HEK293 (cell line): ENCODE measurements around the gene PDIA4.
A peak's percentile ranks its signal among the peaks of the same experiment; 100 is the strongest.

Experiments
- AEBP2 ChIP-seq: fragments of 450-650 bp; formaldehyde crosslinking; IDR thresholded peaks from 2 replicates; pipeline ENCODE4 v1.5.1; 2016; ENCODE audit warnings: missing biosample characterization, missing genetic modification characterization, borderline replicate concordance
- BCL11A ChIP-seq: fragments of 450-650 bp; formaldehyde crosslinking; IDR thresholded peaks from 2 replicates; pipeline ENCODE4 v1.5.1; 2016; ENCODE audit warnings: low read depth, missing biosample characterization, missing genetic modification characterization
- BCL11B ChIP-seq: fragments of 450-650 bp; formaldehyde crosslinking; IDR thresholded peaks from 2 replicates; pipeline ENCODE4 v1.5.1; 2016; ENCODE audit warnings: low read depth, missing biosample characterization, missing genetic modification characterization
- SP2 ChIP-seq: fragments of 450-650 bp; formaldehyde crosslinking; IDR thresholded peaks from 2 replicates; pipeline ENCODE4 v1.5.1; 2016; ENCODE audit warnings: missing biosample characterization, missing genetic modification characterization
- SP3 ChIP-seq: fragments of 450-650 bp; formaldehyde crosslinking; IDR thresholded peaks from 2 replicates; pipeline ENCODE4 v1.5.1; 2016; ENCODE audit warnings: missing biosample characterization, missing genetic modification characterization
- WT1 ChIP-seq: fragments of 450-650 bp; formaldehyde crosslinking; IDR thresholded peaks from 2 replicates; pipeline ENCODE4 v1.5.1; 2016; ENCODE audit warnings: missing biosample characterization, missing genetic modification characterization
- ZBTB20 ChIP-seq: fragments of 450-650 bp; formaldehyde crosslinking; IDR thresholded peaks from 2 replicates; pipeline ENCODE4 v1.5.1; 2016; ENCODE audit warnings: missing biosample characterization, missing genetic modification characterization
- ZBTB26 ChIP-seq: fragments of 450-650 bp; formaldehyde crosslinking; optimal IDR thresholded peaks from 2 replicates; pipeline ENCODE3; 2016; ENCODE audit warnings: missing biosample characterization, mild to moderate bottlenecking, missing genetic modification characterization
- ZBTB48 ChIP-seq: fragments of 450-650 bp; formaldehyde crosslinking; IDR thresholded peaks from 2 replicates; pipeline ENCODE4 v1.5.1; 2016; ENCODE audit warnings: missing biosample characterization, missing genetic modification characterization
- ZFP37 ChIP-seq: fragments of 450-650 bp; formaldehyde crosslinking; IDR thresholded peaks from 2 replicates; pipeline ENCODE4 v1.5.1; 2016; ENCODE audit warnings: missing biosample characterization, missing genetic modification characterization
- ZFP41 ChIP-seq: fragments of 450-650 bp; formaldehyde crosslinking; IDR thresholded peaks from 2 replicates; pipeline ENCODE4 v1.5.1; 2016; ENCODE audit warnings: missing biosample characterization, missing genetic modification characterization, borderline replicate concordance
- ZNF112 ChIP-seq: fragments of 450-650 bp; formaldehyde crosslinking; IDR thresholded peaks from 2 replicates; pipeline ENCODE4 v1.5.0; 2017; ENCODE audit warnings: missing biosample characterization, missing genetic modification characterization
- ZNF114 ChIP-seq: fragments of 450-650 bp; formaldehyde crosslinking; IDR thresholded peaks from 2 replicates; pipeline ENCODE4 v1.5.0; 2017; ENCODE audit warnings: missing biosample characterization, missing genetic modification characterization
- ZNF155 ChIP-seq: fragments of 450-650 bp; formaldehyde crosslinking; IDR thresholded peaks from 2 replicates; pipeline ENCODE4 v1.5.1; 2016; ENCODE audit warnings: missing biosample characterization, missing genetic modification characterization
- ZNF169 ChIP-seq: fragments of 450-650 bp; formaldehyde crosslinking; IDR thresholded peaks from 2 replicates; pipeline ENCODE4 v1.5.1; 2016; ENCODE audit warnings: missing biosample characterization, missing genetic modification characterization
- ZNF2 ChIP-seq: fragments of 450-650 bp; formaldehyde crosslinking; IDR thresholded peaks from 2 replicates; pipeline ENCODE4 v1.5.1; 2016; ENCODE audit warnings: missing biosample characterization, missing genetic modification characterization
- ZNF202 ChIP-seq: fragments of 450-650 bp; formaldehyde crosslinking; IDR thresholded peaks from 2 replicates; pipeline ENCODE4 v1.5.1; 2016; ENCODE audit warnings: missing biosample characterization, missing genetic modification characterization, borderline replicate concordance
- ZNF248 ChIP-seq: fragments of 450-650 bp; formaldehyde crosslinking; IDR thresholded peaks from 2 replicates; pipeline ENCODE4 v1.5.1; 2017; ENCODE audit warnings: missing biosample characterization, missing genetic modification characterization
- ZNF274 ChIP-seq, 2 experiments: fragments of 200-500 bp in 1 of 2; fragments of 450-650 bp in 1 of 2; sonication (Bioruptor generic) in 1 of 2; formaldehyde crosslinking in 1 of 2; IDR thresholded peaks; 2 replicates each; pipeline versions ENCODE4 v1.5.1 to v1.6.1; 2014 to 2016; ENCODE audit warnings: borderline replicate concordance in 1 of 2, inconsistent platforms in 1 of 2, low read length in 1 of 2, missing biosample characterization in 1 of 2, missing genetic modification characterization in 1 of 2
- ZNF335 ChIP-seq: fragments of 450-650 bp; formaldehyde crosslinking; conservative IDR thresholded peaks from 2 replicates; pipeline ENCODE4 v1.5.1; 2016; ENCODE audit warnings: missing biosample characterization, missing genetic modification characterization
- ZNF366 ChIP-seq: fragments of 450-650 bp; formaldehyde crosslinking; conservative IDR thresholded peaks from 2 replicates; pipeline ENCODE4 v1.5.1; 2016; ENCODE audit warnings: missing biosample characterization, missing genetic modification characterization
- ZNF391 ChIP-seq: fragments of 450-650 bp; formaldehyde crosslinking; IDR thresholded peaks from 2 replicates; pipeline ENCODE4 v1.5.1; 2016; ENCODE audit warnings: low read depth, missing biosample characterization, missing genetic modification characterization, borderline replicate concordance
- ZNF394 ChIP-seq: fragments of 450-650 bp; formaldehyde crosslinking; IDR thresholded peaks from 2 replicates; pipeline ENCODE4 v1.5.1; 2016; ENCODE audit warnings: missing biosample characterization, missing genetic modification characterization, mild to moderate bottlenecking, moderate library complexity, borderline replicate concordance
- ZNF404 ChIP-seq: fragments of 450-650 bp; formaldehyde crosslinking; IDR thresholded peaks from 2 replicates; pipeline ENCODE4 v1.5.1; 2017; ENCODE audit warnings: missing biosample characterization, missing genetic modification characterization
- ZNF423 ChIP-seq: fragments of 450-650 bp; formaldehyde crosslinking; IDR thresholded peaks from 2 replicates; pipeline ENCODE4 v1.5.1; 2016; ENCODE audit warnings: missing biosample characterization, missing genetic modification characterization
- ZNF433 ChIP-seq: fragments of 450-650 bp; formaldehyde crosslinking; IDR thresholded peaks from 2 replicates; pipeline ENCODE4 v1.5.1; 2016; ENCODE audit warnings: missing biosample characterization, missing genetic modification characterization, low read depth
- ZNF449 ChIP-seq: fragments of 450-650 bp; formaldehyde crosslinking; IDR thresholded peaks from 2 replicates; pipeline ENCODE4 v1.5.1; 2017; ENCODE audit warnings: missing biosample characterization, mild to moderate bottlenecking, missing genetic modification characterization, moderate library complexity
- ZNF521 ChIP-seq: fragments of 450-650 bp; formaldehyde crosslinking; IDR thresholded peaks from 2 replicates; pipeline ENCODE4 v1.5.1; 2017; ENCODE audit warnings: missing biosample characterization, mild to moderate bottlenecking, missing genetic modification characterization
- ZNF548 ChIP-seq: fragments of 450-650 bp; formaldehyde crosslinking; IDR thresholded peaks from 2 replicates; pipeline ENCODE4 v1.5.1; 2016; ENCODE audit warnings: missing biosample characterization, missing genetic modification characterization
- ZNF600 ChIP-seq: fragments of 450-650 bp; formaldehyde crosslinking; IDR thresholded peaks from 2 replicates; pipeline ENCODE4 v1.5.1; 2016; ENCODE audit warnings: missing biosample characterization, missing genetic modification characterization
- ZNF610 ChIP-seq: fragments of 450-650 bp; formaldehyde crosslinking; IDR thresholded peaks from 2 replicates; pipeline ENCODE4 v1.5.1; 2016; ENCODE audit warnings: missing biosample characterization, missing genetic modification characterization, borderline replicate concordance
- ZNF623 ChIP-seq: fragments of 450-650 bp; formaldehyde crosslinking; IDR thresholded peaks from 2 replicates; pipeline ENCODE4 v1.5.1; 2016; ENCODE audit warnings: missing biosample characterization, missing genetic modification characterization
- ZNF658 ChIP-seq: fragments of 450-650 bp; formaldehyde crosslinking; IDR thresholded peaks from 2 replicates; pipeline ENCODE4; 2016; ENCODE audit warnings: missing biosample characterization, missing genetic modification characterization
- ZNF664 ChIP-seq: fragments of 450-650 bp; formaldehyde crosslinking; IDR thresholded peaks from 2 replicates; pipeline ENCODE4 v1.5.1; 2016; ENCODE audit warnings: missing biosample characterization, missing genetic modification characterization
- ZNF677 ChIP-seq: fragments of 450-650 bp; IDR thresholded peaks from 2 replicates; pipeline ENCODE4 v1.5.0; 2018; ENCODE audit warnings: missing biosample characterization, mild to moderate bottlenecking, missing genetic modification characterization, moderate library complexity
- ZNF776 ChIP-seq: fragments of 450-650 bp; formaldehyde crosslinking; IDR thresholded peaks from 2 replicates; pipeline ENCODE4 v1.5.0; 2017; ENCODE audit warnings: missing biosample characterization, missing genetic modification characterization, borderline replicate concordance
- ZNF792 ChIP-seq: fragments of 450-650 bp; formaldehyde crosslinking; IDR thresholded peaks from 2 replicates; pipeline ENCODE4 v1.5.1; 2016; ENCODE audit warnings: missing biosample characterization, missing genetic modification characterization
- ZSCAN16 ChIP-seq: fragments of 450-650 bp; formaldehyde crosslinking; IDR thresholded peaks from 2 replicates; pipeline ENCODE4 v1.5.1; 2016; ENCODE audit warnings: missing biosample characterization, missing genetic modification characterization

The PDIA4 gene

GRCh38 chr7:148962823-148963582, 65.3 kb downstream of the PDIA4 start (continued):
- TF ChIP-seq ZBTB20 (tag by site-specific recombination) (no peak), ZNF776 (no peak), ZNF623 (tag by site-specific recombination) (0 out of 2 replicates have a peak, but pooled peaks have one; percentile 29), ZNF600 (tag by site-specific recombination) (peak; percentile 44; the same call in 1 of the 2 replicates), ZNF677 (tag by site-specific recombination) (no peak), ZNF114 (tag by site-specific recombination) (no peak), ZNF155 (tag by site-specific recombination) (no peak), ZFP41 (no peak), ZNF366 (tag by site-specific recombination) (no peak), SP2 (tag by site-specific recombination) (no peak), BCL11A (tag by site-specific recombination) (no peak), ZNF274 (IDR thresholded peaks at IDR 0.05; ENCODE audit: low read length) (no peak), ZNF274 (tag by site-specific recombination; IDR thresholded peaks at IDR 0.05; ENCODE audit: borderline replicate concordance) (no peak), ZNF658 (no peak), ZNF169 (no peak), ZBTB26 (tag by site-specific recombination) (no peak), ZSCAN16 (tag by site-specific recombination) (no peak), ZNF202 (tag by site-specific recombination) (no peak), ZNF610 (no peak), WT1 (tag by site-specific recombination) (0 out of 2 replicates have a peak, but pooled peaks have one; percentile 8), AEBP2 (no peak), SP3 (tag by site-specific recombination) (0 out of 2 replicates have a peak, but pooled peaks have one; percentile 36), ZNF792 (tag by site-specific recombination) (no peak), ZNF664 (no peak), ZNF548 (tag by site-specific recombination) (no peak), ZNF248 (tag by site-specific recombination) (no peak), ZNF433 (tag by site-specific recombination) (no peak), ZNF394 (tag by site-specific recombination) (peak; percentile 55; the same call in 1 of the 2 replicates), BCL11B (tag by site-specific recombination) (no peak), ZNF2 (tag by site-specific recombination) (no peak; the same call in none of the 2 replicates), ZNF335 (peak; percentile 99), ZNF423 (no peak), ZNF404 (tag by site-specific recombination) (no peak), ZBTB48 (no peak), ZNF112 (tag by site-specific recombination) (no peak), ZFP37 (no peak), ZNF449 (tag by site-specific recombination) (peak; percentile 57; the same call in 1 of the 2 replicates), ZNF521 (tag by site-specific recombination) (no peak), ZNF391 (tag by site-specific recombination) (no peak; the same call in 1 of the 2 replicates)
